Kidney glomerular epithelial cell (primary cell): ENCODE results near the gene MYADM.

Experiments
- DNase-seq: peaks from one replicate; lab custom pipeline; 2025; lab: John Stamatoyannopoulos, UW

The MYADM gene

DNA sequence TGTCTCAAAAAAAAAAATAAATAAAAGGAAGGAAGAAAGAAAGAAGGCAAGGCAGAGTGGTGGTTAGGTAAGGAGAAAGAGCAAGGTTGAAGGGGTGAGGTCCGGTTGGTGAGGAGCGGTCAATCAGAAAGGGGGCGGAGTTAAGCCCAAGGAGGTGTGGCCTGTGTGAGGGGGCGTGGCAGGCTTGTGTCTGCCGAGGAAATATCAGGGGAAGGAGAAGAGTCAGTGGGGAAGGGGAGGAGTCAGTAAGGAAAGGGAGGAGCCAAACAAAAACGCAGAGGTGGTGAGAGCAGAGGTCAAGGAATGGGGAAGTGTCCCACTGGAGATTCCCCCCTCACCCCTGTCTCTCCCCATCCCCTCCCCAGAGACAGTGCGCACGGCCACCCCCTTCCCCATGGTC, 47.3 kb downstream of the MYADM start:
- no peak for DNase-seq

- DNase-seq: no peak
These were observed 48.3 kb downstream of the MYADM start for GRCh38 chr19:53916004-53916403.

DNA sequence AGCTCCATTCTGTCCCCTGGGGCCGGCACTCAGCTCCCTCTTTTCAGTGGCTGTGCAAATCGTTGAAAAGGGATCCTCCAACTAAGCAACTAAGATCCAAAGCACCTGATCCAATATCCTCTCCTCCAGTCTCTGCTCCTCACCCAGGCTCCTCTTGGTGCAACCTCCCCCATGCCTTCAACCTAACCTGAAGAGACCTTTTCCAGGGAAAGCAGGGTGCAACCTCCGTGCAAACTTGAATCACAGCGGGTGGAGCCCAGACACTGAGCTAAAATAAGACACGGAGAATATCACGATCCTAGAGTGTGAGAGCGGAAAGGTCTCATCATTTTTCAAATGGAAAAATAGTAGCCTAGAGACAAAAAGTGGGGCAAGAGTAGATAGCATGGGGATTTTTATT, 49.7 kb downstream of the MYADM start:
- no peak for DNase-seq
